H4 (cell line): ENCODE data around the gene HTT. TPM values are rescaled to one million over a fixed set of nuclear protein-coding genes. Genes with fewer than 3 reads are reported as not detected.

Source experiments
- DNase-seq: peaks from one replicate; pipeline ENCODE4 v3.0.0-alpha.2; 2015; ENCODE audit warnings: low spot score
- total RNA-seq: library from RNA; depleted of rRNA; stranded (reverse); fragments of >200 nt; shearing (Covaris generic); gene quantifications from 2 replicates; pipeline ENCODE4 v1.2.3, GENCODE V29; 2014

HTT gene
- total RNA-seq, 1 experiment from 2014 or later = 23.9 TPM

GRCh38 chr4:3174371-3175338 lies 100.2 kb downstream of the HTT start:
- no peak for DNase-seq

GRCh38 chr4:3176367-3177229 lies 102.1 kb downstream of the HTT start:
- no peak for DNase-seq

GRCh38 chr4:3177426-3177825 lies 102.9 kb downstream of the HTT start:
- DNase-seq = no peak

GRCh38 chr4:3177905-3178304 lies 103.4 kb downstream of the HTT start:
- no peak for DNase-seq

DNA sequence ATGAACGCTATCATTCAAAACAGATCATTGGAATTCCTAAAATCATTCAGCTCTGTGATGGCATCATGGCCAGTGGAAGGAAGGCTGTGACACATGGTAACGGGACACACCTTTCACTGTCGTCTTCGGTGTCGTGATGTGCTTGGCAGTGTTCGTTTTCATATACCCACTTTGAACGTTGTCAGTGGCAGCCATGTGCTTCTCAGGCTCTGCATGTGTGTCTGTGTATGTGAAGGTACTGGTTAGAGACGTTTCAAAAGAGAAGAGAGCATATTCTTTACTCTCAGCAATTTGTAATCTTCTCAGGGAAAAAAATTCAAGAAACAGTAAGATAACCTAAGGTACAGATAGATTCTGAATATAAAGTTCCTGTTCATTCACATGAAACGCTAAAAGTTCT lies 103.9 kb downstream of the HTT start:
- no peak for DNase-seq

DNA sequence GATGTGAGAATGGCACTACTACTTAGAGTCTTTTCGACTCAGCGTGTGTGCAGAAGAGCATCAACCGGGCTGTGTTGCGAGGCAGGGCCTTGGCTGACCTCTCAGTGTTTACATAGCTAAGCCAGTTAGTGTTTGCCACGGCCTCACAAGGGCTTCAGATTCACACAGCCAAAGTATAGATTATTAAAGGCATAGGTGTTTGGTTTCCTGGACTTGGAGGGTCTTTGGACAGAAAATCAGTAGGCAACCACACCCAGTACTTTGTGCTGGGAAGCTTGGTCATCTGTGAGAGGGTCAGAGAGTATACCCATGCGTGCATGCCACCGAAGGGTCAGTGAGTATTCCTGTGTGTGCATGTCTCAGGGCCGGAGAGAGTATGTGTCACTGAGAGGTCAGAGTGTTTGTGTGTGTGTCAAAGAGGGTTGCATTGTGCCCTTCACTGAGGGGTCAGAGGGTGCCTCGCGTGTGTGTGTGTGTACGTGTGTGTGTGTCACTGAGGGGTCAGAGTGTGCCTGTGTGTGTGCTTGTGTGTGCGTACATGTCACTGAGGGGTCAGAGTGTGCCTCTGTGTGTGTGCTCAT lies 104.7 kb downstream of the HTT start:
- no peak for DNase-seq

DNA sequence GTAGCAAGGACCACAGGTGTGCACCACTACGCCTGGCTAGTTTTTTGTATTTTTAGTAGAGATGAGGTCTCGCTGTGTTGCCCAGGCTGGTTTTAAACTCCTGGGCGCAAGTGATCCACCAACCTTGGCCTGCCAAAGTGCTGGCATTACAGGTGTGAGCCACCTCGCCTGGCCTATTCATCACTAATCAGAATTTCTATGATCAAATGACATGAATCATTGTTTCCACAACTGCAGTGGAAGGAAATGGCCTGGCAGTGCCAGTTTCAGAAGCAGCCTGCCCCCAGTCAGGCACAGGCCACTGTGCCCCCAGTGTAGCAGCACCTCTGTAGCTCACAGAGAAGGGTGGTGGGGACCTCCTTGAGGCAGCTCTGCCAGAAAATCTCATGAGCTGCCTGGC lies 108.5 kb downstream of the HTT start:
- DNase-seq = no peak

DNA sequence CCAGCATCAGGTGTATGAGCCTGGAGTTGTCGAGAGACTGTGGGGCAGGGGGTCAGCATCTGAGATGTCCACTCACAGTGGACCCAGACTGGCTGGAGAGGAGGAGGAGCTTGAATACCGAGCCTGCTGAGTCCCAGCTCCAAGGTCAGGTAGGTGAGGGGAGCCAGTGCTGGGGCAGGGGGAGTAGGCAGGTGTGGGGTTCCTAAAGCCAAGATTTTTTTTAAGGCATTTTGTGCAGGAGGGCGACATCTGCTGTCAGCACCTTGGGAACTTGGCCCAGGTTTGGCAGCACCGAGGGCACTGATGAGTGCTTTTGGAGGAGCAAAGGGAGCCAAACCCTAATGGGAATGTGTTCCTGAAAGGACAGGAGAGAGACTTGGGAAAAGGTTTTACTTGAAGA lies 110.2 kb downstream of the HTT start:
- no peak for DNase-seq

DNA sequence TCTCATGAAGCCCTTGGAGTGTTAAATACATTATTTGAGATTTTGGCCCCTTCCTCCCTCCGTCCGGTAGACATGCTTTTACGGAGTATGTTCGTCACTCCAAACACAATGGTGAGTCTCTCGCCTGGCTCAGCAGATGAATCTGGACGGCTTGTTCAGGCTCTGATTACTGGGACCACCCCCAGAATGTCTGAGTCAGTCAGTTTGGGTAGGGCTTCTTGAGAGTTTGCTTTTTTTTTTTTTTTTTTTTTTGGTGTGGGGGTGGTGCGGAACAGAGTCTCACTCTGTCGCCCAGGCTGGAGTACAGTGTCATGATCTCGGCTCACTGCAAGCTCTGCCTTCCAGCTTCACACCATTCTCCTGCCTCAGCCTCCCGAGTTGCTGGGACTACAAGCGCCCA lies 112.1 kb downstream of the HTT start:
- DNase-seq = no peak

- no peak for DNase-seq
Measured at GRCh38 chr4:3188118-3188517, 113.6 kb downstream of the HTT start.

DNA sequence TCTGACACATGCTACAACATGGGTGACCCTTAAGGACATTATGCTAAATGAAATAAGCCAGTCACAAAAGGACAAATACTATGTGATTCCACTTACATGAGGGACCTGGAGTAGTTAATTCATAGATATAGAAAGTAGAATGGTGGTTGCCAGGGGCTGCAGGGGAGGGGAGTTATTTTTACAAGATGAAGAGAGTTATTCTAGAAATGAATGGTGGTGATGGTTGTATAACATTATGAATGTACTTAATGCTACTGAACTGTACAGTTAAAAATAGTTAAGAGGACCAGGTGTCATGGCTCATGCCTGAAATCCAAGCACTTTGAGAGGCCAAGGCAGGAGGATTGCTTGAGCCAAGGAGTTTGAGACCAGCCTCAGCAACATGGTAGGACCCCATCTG lies 115.0 kb downstream of the HTT start:
- no peak for DNase-seq

DNA sequence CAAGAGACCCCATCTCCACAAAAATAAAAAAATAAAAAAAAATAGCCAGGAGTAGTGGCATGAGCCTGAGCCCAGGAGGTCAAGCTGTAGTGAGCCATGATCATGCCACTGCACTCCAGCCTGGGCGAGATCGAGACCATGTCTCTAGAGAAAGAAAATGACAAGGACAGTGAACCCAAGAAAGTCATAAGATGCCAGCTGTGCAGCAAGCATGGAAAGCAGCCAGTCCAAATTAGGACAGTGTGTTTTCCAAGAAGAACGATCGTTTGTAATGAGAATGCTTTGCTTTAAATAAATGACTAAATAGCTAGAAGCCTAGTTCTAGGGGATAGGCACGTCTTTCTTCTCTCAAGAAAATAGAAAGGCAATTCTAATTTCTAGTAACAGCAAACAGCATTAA lies 116.1 kb downstream of the HTT start:
- no peak for DNase-seq

GRCh38 chr4:3192188-3192587 lies 117.7 kb downstream of the HTT start:
- no peak for DNase-seq

GRCh38 chr4:3192827-3193226 lies 118.3 kb downstream of the HTT start:
- no peak for DNase-seq

- DNase-seq = no peak
Measured at GRCh38 chr4:3193531-3194203, 119.2 kb downstream of the HTT start.

GRCh38 chr4:3196670-3197359 lies 122.3 kb downstream of the HTT start:
- DNase-seq = no peak

- no peak for DNase-seq
Measured at GRCh38 chr4:3197366-3198105, 123.1 kb downstream of the HTT start.

DNA sequence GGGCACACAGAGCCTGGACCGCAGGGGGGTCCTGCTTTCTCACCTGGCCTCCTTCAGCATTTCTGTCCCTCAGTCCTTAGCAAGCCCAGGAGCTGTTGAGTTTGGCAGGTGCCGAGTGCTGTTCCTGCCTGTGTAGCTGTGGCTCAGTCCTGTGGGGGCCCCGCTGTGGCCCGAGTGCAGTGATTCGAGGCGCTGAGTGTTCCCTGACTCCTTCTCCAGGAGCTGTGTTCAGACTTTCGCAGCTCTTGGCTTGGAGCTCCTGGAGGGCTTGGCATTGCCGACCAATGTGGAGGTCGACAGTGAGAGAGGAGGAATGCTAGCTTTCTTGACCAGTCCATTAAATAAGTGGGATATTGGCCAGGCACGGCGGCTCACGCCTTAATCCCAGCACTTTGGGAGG lies 124.4 kb downstream of the HTT start:
- DNase-seq = no peak

DNA sequence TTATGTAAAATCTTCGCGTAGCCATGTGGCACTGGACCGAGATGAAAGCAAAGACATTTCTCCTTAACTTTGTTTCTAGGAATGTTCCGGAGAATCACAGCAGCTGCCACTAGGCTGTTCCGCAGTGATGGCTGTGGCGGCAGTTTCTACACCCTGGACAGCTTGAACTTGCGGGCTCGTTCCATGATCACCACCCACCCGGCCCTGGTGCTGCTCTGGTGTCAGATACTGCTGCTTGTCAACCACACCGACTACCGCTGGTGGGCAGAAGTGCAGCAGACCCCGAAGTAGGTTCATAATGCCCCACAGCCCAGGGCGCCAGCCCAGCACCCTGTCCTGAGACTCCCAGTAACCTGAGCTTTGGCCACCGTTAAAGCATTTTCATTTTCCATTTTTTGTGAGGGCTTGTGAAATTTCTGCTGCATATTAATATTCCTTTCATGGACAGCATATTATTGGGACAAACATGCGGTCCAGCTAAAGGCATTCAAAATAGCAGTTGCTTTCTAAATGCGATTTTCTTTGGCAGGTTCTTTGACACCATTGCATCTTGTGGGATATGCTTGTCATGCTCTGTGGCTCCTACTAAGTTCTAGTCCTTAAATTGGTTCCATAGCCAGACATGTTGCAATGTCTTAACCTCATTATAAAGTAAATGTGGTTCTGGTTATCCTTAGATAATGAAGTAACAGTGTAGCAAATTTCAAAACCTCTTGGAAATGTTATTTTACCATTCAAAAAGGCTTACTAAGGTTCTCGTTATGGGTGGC lies 125.4 kb downstream of the HTT start:
- DNase-seq = no peak
